Measurements from ENCODE around the gene PGBD5.

The PGBD5 gene

GRCh38 chr1:230277201-230278025 is 148.7 kb downstream of the PGBD5 start:
- DNase-seq: peak in 1 of 2 experiments; percentile 13

GRCh38 chr1:230276401-230276800 is 149.7 kb downstream of the PGBD5 start:
- peak in 1 of 2 experiments; percentile 14 for DNase-seq

- DNase-seq: peak; percentile 30 to 37
Measured at GRCh38 chr1:230274254-230274653, 151.9 kb downstream of the PGBD5 start.

- peak in 1 of 2 experiments; percentile 14 for DNase-seq
Measured at GRCh38 chr1:230273141-230273710, 152.9 kb downstream of the PGBD5 start.

- DNase-seq: no peak
Measured at GRCh38 chr1:230272557-230272956, 153.6 kb downstream of the PGBD5 start.

GRCh38 chr1:230271300-230272035 is 154.7 kb downstream of the PGBD5 start:
- no peak for DNase-seq

GRCh38 chr1:230270559-230271281 is 155.4 kb downstream of the PGBD5 start:
- DNase-seq: peak; percentile 50 to 51

GRCh38 chr1:230270185-230270558 is 156.0 kb downstream of the PGBD5 start:
- DNase-seq: no peak

GRCh38 chr1:230268371-230269170 is 157.6 kb downstream of the PGBD5 start:
- peak in 1 of 2 experiments; percentile 19 for DNase-seq

- peak in 1 of 2 experiments; percentile 16 for DNase-seq
Measured at GRCh38 chr1:230267338-230268065, 158.6 kb downstream of the PGBD5 start.

- DNase-seq: no peak
Measured at GRCh38 chr1:230266456-230266855, 159.7 kb downstream of the PGBD5 start.

- no peak for DNase-seq
Measured at GRCh38 chr1:230265200-230266115, 160.7 kb downstream of the PGBD5 start.

Measured in activated T-cell treated with anti-CD3 and anti-CD28 coated beads, Interleukin-2, amount 50 U/mL, for 48 hours (primary cell).